Activated CD4-positive, alpha-beta memory T cell treated with anti-CD3 and anti-CD28 coated beads for 36 hours (primary cell): Measurements from ENCODE around the gene ZNF768. TPM values are rescaled to one million over a fixed set of nuclear protein-coding genes. Genes with fewer than 3 reads are reported as not detected.
"Not testable (repeated sequence)": the region's sequence is repeated elsewhere in the genome, so short reads cannot be mapped to it uniquely, and the experiment has no call there.

Experiments used
- CTCF ChIA-PET: fragments of 350-600 bp; sonication (Branson Sonifier 250); formaldehyde crosslinking; loops from one replicate; lab custom pipeline; 2021; ENCODE audit warnings: antibody characterized with exemption, inconsistent platforms; lab: Charles Lee
- POLR2A ChIA-PET: fragments of 350-600 bp; sonication (Branson Sonifier 250); formaldehyde crosslinking; loops from one replicate; lab custom pipeline; 2021; ENCODE audit warnings: antibody characterized with exemption; lab: Charles Lee
- DNase-seq: peaks from one replicate; pipeline ENCODE4 v3.0.0-alpha.2; 2020
- H3K27ac Mint-ChIP-seq: one replicate; pipeline ENCODE4 v1.8.0; 2021; ENCODE audit warnings: mixed read lengths
- H3K27me3 Mint-ChIP-seq: one replicate; pipeline ENCODE4 v1.8.0; 2021; ENCODE audit warnings: mixed read lengths
- H3K36me3 Mint-ChIP-seq: one replicate; pipeline ENCODE4 v1.8.0; 2021; ENCODE audit warnings: mixed read lengths
- H3K4me1 Mint-ChIP-seq: one replicate; pipeline ENCODE4 v1.8.0; 2021; ENCODE audit warnings: low read depth, mixed read lengths
- H3K4me3 Mint-ChIP-seq: one replicate; pipeline ENCODE4 v1.8.0; 2021; ENCODE audit warnings: mild to moderate bottlenecking, mixed read lengths
- H3K9me3 Mint-ChIP-seq: one replicate; pipeline ENCODE4 v1.8.0; 2021; ENCODE audit warnings: mixed read lengths
- intact Hi-C: fragments of 100-400 bp; cut with micrococcal nuclease; formaldehyde crosslinking; loops from one replicate; pipeline ENCODE4 v1.15.1; 2023
- total RNA-seq, 2 experiments: library from RNA; stranded (reverse); gene quantifications; one replicate each; pipeline ENCODE4 v1.2.3, GENCODE V29; 2021

The ZNF768 gene
- total RNA-seq, 2 experiments from 2014 or later: 14.2 to 14.3 TPM

- peaks cover 19% of the 10 kb centered on the region for H3K4me1 Mint-ChIP-seq
- ChIA-PET POLR2A (interaction anchor here (1.0 kb wide), 2 partner anchors 75 to 93 kb away, joined by 3 read pairs; partner anchors contain the start of gene DCTPP1), CTCF (interaction anchor here (1.0 to 2.1 kb wide), 2 partner anchors 76 to 105 kb away, joined by 3 to 8 read pairs; no protein-coding TSS in a partner anchor)
- H3K27me3 Mint-ChIP-seq, H3K4me3 Mint-ChIP-seq, DNase-seq, H3K27ac Mint-ChIP-seq, H3K9me3 Mint-ChIP-seq: not testable (repeated sequence)
- intact Hi-C loops: loop anchor here (5.0 kb wide), 1 partner anchor 36 kb away; no protein-coding TSS in a partner anchor
- H3K36me3 Mint-ChIP-seq: peaks cover 31% of the 10 kb centered on the region
These were observed 3.5 kb downstream of the ZNF768 start for GRCh38 chr16:30522702-30523463.

- intact Hi-C loops: loop anchor here (5.0 kb wide), 1 partner anchor 35 kb away; no protein-coding TSS in a partner anchor
- CTCF ChIA-PET: interaction anchor here (0.7 to 2.1 kb wide), 2 partner anchors 76 to 93 kb away, joined by 3 to 8 read pairs; no protein-coding TSS in a partner anchor
- Mint-ChIP-seq H3K9me3 (no peaks in the 10 kb centered on the region), H3K27me3 (no peaks in the 10 kb centered on the region), H3K4me3 (no peak overlapping the region), H3K4me1 (peaks cover 13% of the 10 kb centered on the region), H3K27ac (peak overlapping the region; percentile 40), H3K36me3 (peaks cover 39% of the 10 kb centered on the region)
- no peak for DNase-seq
- POLR2A ChIA-PET: interaction anchor here (0.6 to 1.0 kb wide), 3 partner anchors 76 to 92 kb away, joined by 3 read pairs; partner anchors contain the start of gene DCTPP1
These were observed 4.3 kb downstream of the ZNF768 start for GRCh38 chr16:30521873-30522641.

- intact Hi-C loops: loop anchor here (5.0 kb wide), 1 partner anchor 34 kb away; no protein-coding TSS in a partner anchor
- Mint-ChIP-seq H3K27me3 (no peaks in the 10 kb centered on the region), H3K36me3 (peaks cover 45% of the 10 kb centered on the region), H3K9me3 (no peaks in the 10 kb centered on the region), H3K4me1 (peaks cover 13% of the 10 kb centered on the region), H3K4me3 (no peak overlapping the region), H3K27ac (no peak overlapping the region)
- ChIA-PET CTCF (interaction anchor here (2.1 kb wide), 1 partner anchor 77 kb away, joined by 8 read pairs; no protein-coding TSS in a partner anchor), POLR2A (interaction anchor here (0.6 kb wide), 1 partner anchor 85 kb away, joined by 3 read pairs; no protein-coding TSS in a partner anchor)
- DNase-seq: no peak
These were observed 4.9 kb downstream of the ZNF768 start for GRCh38 chr16:30521476-30521872.

DNA sequence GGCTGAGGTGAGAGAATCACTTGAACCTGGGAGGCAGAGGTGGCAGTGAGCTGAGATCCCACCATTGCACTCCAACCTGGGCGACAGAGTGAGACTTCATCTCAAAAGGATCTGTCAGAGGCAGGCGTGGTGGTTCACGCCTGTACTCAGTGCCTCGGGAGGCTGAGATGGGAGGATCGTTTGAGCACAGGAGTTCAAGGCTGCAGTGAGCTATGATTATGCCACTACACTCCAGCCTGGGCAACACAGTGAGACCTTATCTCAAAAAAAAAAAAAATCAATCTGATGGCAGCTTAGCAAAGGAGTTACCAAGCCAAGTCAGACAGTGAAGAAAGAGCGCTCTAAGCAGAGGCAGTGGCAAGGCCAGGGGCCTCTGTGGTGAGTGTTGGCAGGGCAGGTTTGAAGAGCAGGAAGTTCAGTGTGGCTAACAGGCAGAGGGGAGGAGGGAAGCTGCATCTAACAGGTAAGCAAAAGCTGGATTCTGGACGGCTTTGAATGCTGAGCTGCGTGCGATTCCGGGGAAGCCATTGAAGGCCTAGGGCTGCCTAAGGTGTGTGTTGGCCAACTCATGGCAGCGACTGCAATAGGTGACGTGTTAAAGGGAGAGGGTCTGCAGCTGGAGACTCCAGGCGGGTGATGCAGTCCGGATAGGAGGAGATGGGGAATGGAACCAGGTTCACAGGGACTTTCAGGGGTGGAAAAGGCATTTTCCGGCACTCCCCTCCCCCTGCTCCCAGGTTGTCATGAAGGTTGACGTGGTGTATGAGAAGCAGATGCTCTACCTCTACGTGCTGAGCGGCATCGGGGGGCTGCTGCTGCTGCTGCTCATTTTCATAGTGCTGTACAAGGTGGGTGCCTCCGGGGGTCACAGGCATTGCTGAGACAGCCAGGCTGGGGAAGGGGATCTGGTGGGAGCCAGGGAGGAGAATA, 7.0 kb downstream of the ZNF768 start:
- DNase-seq: no peak
- POLR2A ChIA-PET: interaction anchor here (1.9 kb wide), 1 partner anchor 9 kb away, joined by 4 read pairs; no protein-coding TSS in a partner anchor
- H3K27me3 Mint-ChIP-seq: no peaks in the 10 kb centered on the region
- H3K27ac Mint-ChIP-seq: no peak overlapping the region
- intact Hi-C loops: loop anchor here (5.0 kb wide), 1 partner anchor 32 kb away; no protein-coding TSS in a partner anchor
- H3K4me3 Mint-ChIP-seq: no peak overlapping the region
- H3K9me3 Mint-ChIP-seq: no peaks in the 10 kb centered on the region
- peaks cover 56% of the 10 kb centered on the region for H3K36me3 Mint-ChIP-seq
- H3K4me1 Mint-ChIP-seq: peaks cover 4% of the 10 kb centered on the region
- CTCF ChIA-PET: no interaction called here

DNA sequence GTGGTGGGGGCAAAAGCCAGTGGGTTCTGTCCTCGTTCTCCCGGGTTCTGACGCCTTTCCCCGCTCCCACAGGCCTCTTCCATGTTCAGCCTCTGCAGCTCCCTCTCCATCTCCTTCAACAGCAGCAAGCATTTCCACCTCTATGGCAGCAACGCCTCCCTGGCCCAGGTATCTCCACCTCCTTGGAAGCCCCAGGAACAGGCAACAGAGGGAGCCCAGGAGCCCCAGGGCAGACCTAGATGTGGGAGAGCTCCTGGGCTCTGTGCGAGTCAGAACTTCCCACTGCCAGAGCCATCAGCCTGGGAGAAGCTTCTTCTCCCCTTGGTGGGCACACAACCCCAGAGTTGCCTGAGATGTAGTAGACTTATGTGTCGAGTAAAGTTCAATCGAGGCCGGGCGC, 7.8 kb downstream of the ZNF768 start:
- Mint-ChIP-seq H3K4me3 (no peak overlapping the region), H3K27me3 (no peaks in the 10 kb centered on the region), H3K27ac (no peak overlapping the region), H3K36me3 (peaks cover 60% of the 10 kb centered on the region), H3K4me1 (no peaks in the 10 kb centered on the region), H3K9me3 (no peaks in the 10 kb centered on the region)
- CTCF ChIA-PET: interaction anchor here (1.0 kb wide), 1 partner anchor 97 kb away, joined by 3 read pairs; no protein-coding TSS in a partner anchor
- intact Hi-C loops: no loop called here
- POLR2A ChIA-PET: interaction anchor here (1.9 kb wide), 1 partner anchor 10 kb away, joined by 4 read pairs; no protein-coding TSS in a partner anchor
- no peak for DNase-seq

DNA sequence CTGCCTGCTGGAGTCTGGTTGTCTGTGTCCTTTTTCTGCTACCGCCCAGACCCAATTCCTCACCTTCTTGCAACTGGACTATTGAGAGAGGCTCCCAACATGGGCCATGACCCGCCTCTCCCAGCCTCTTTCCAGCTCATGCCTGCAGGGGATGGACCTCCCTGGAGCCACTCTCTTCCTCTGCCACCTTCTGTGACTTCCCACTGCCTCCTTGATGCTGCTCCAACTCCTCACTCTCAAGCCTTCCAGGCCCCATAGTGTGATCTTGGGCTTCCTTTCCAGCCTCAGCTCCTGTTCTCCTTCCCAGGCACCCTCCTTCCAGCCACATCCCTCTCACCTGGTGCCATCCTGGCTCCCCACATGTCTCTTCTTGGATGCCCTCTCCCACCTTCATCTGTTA, 11.1 kb downstream of the ZNF768 start:
- ChIA-PET CTCF (interaction anchor here (1.3 to 1.5 kb wide), 3 partner anchors 65 to 85 kb away, joined by 3 to 7 read pairs (median 5); partner anchors contain the start of gene DCTPP1), POLR2A (no interaction called here)
- no peaks in the 10 kb centered on the region for H3K9me3 Mint-ChIP-seq
- no peak overlapping the region for H3K4me3 Mint-ChIP-seq
- intact Hi-C loops: no loop called here
- H3K36me3 Mint-ChIP-seq: peaks cover 75% of the 10 kb centered on the region
- H3K4me1 Mint-ChIP-seq: no peaks in the 10 kb centered on the region
- peak overlapping the region; percentile 49 for H3K27ac Mint-ChIP-seq
- no peak for DNase-seq
- H3K27me3 Mint-ChIP-seq: no peaks in the 10 kb centered on the region

- peak overlapping the region; percentile 1 for H3K27ac Mint-ChIP-seq
- no peaks in the 10 kb centered on the region for H3K9me3 Mint-ChIP-seq
- intact Hi-C loops: no loop called here
- H3K4me1 Mint-ChIP-seq: peaks cover 2% of the 10 kb centered on the region
- no peak for DNase-seq
- H3K27me3 Mint-ChIP-seq: no peaks in the 10 kb centered on the region
- CTCF ChIA-PET: interaction anchor here (1.4 to 4.2 kb wide), 5 partner anchors 61 to 104 kb away, joined by 3 to 11 read pairs (median 7); partner anchors contain the start of gene DCTPP1
- H3K36me3 Mint-ChIP-seq: peaks cover 60% of the 10 kb centered on the region
- POLR2A ChIA-PET: no interaction called here
- H3K4me3 Mint-ChIP-seq: no peak overlapping the region
These were observed 14.9 kb downstream of the ZNF768 start for GRCh38 chr16:30511509-30511908.

DNA sequence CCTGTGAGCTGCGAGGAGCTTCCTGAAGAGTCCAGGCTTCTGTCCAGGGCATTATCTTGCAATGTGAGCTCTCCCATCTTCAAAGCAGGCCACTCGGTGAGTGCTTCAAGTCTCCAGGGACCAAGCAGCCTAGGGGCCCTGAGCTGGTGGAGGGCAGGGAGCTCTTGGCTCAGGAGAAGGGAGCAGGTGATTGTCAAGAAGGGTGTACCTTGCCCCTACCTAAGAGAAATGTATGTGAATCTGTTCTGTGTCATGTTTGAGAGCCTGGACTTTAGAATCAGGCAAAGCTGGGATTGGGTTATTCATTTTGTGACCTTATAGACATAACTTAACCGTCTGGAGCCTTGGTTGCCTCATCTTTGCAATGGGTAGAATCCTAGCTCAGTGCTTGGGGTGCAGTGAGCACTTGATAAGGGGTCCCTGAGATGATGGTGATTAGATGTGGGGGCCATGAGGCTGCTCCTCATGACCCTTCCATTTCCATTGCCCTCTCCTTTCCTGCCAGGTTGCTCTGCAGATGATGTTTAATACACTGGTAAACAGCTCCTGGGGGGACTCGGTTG, 15.9 kb downstream of the ZNF768 start:
- ChIA-PET POLR2A (no interaction called here), CTCF (interaction anchor here (0.6 to 4.2 kb wide), 6 partner anchors 61 to 105 kb away, joined by 3 to 11 read pairs (median 6); partner anchors contain the start of gene DCTPP1)
- H3K4me1 Mint-ChIP-seq: peaks cover 2% of the 10 kb centered on the region
- no peak overlapping the region for H3K4me3 Mint-ChIP-seq
- peak overlapping the region; percentile 49 for H3K27ac Mint-ChIP-seq
- no peaks in the 10 kb centered on the region for H3K9me3 Mint-ChIP-seq
- peaks cover 55% of the 10 kb centered on the region for H3K36me3 Mint-ChIP-seq
- intact Hi-C loops: no loop called here
- no peak for DNase-seq
- no peaks in the 10 kb centered on the region for H3K27me3 Mint-ChIP-seq

DNA sequence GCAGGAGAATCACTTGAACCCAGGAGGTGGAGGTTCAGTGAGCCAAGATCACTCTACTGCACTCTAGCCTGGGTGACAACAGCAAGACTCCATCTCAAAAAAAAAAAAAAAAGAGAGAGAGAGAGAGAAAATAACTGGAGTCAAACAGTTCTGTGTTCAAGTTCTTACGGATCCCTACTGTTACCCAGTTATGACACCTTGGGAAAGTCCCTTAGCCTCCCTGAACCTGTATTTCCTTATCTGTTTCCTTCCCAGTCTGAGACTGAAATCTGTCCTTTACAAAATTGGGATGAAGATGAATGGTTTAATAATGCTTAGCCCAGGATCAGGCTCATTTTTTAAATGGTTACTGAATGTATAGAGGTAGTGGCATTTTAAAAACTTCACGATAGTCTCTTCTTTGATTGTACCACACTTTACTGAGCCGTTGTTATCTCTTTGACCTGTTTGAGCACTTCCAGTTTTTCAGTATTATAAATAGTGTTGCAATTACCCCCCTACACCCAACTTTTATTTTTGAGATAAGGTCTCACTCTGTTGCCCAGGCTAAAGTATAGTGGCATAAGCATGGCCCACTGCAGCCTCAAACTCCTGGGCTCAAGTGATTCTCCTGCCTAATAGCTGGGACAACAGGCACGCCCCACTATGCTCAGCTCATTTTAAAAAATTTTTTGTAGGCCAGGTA, 17.1 kb downstream of the ZNF768 start:
- POLR2A ChIA-PET: interaction anchor here (1.0 kb wide), 1 partner anchor 8 kb away, joined by 3 read pairs; no protein-coding TSS in a partner anchor
- CTCF ChIA-PET: interaction anchor here (1.3 to 4.2 kb wide), 2 partner anchors 60 to 89 kb away, joined by 5 to 11 read pairs; no protein-coding TSS in a partner anchor
- Mint-ChIP-seq H3K4me3 (no peak overlapping the region), H3K4me1 (peaks cover 2% of the 10 kb centered on the region), H3K9me3 (no peaks in the 10 kb centered on the region), H3K27me3 (no peaks in the 10 kb centered on the region), H3K27ac (peak overlapping the region; percentile 66), H3K36me3 (peaks cover 56% of the 10 kb centered on the region)
- no peak for DNase-seq
- intact Hi-C loops: no loop called here
